Ishikawa (cell line): ENCODE results near the gene NUP107.
A peak's percentile ranks its signal among the peaks of the same experiment; 100 is the strongest.

Experiments
- CEBPB ChIP-seq: IDR thresholded peaks from 2 replicates; pipeline ENCODE4 v1.6.1; 2012
- CREB1 ChIP-seq: IDR thresholded peaks from 2 replicates; pipeline ENCODE4 v1.6.1; 2012; ENCODE audit warnings: low read depth
- EGR1 ChIP-seq: IDR thresholded peaks from 2 replicates; pipeline ENCODE4 v1.6.1; 2012
- EP300 ChIP-seq: IDR thresholded peaks from 2 replicates; pipeline ENCODE4 v1.6.1; 2012; ENCODE audit warnings: borderline replicate concordance
- FOXM1 ChIP-seq: IDR thresholded peaks from 2 replicates; pipeline ENCODE4 v1.6.1; 2012; ENCODE audit warnings: low read depth, borderline replicate concordance
- NFIC ChIP-seq: IDR thresholded peaks from 2 replicates; pipeline ENCODE4 v1.6.1; 2012
- RAD21 ChIP-seq: IDR thresholded peaks from 2 replicates; pipeline ENCODE4 v1.6.1; 2012; ENCODE audit warnings: low read depth
- TAF1 ChIP-seq: IDR thresholded peaks from 2 replicates; pipeline ENCODE4 v1.6.1; 2012; ENCODE audit warnings: low read depth, mild to moderate bottlenecking
- TCF12 ChIP-seq: IDR thresholded peaks from 2 replicates; pipeline ENCODE4 v1.6.1; 2012; ENCODE audit warnings: low read depth
- TEAD4 ChIP-seq: IDR thresholded peaks from 2 replicates; pipeline ENCODE4 v1.6.1; 2012
- YY1 ChIP-seq: IDR thresholded peaks from 2 replicates; pipeline ENCODE4 v1.6.1; 2012; ENCODE audit warnings: low read depth
- ZBTB7A ChIP-seq: IDR thresholded peaks from 2 replicates; pipeline ENCODE4 v1.6.1; 2012; ENCODE audit warnings: low read depth
- TF ChIP-seq, protein P1 (sequence below): IDR thresholded peaks from 2 replicates; pipeline ENCODE4 v1.6.1; 2012; ENCODE audit warnings: low read depth, mild to moderate bottlenecking
- TF ChIP-seq, protein P2 (sequence below): IDR thresholded peaks from 2 replicates; pipeline ENCODE4 v1.6.1; 2012
- TF ChIP-seq, protein P3 (sequence below): IDR thresholded peaks from 2 replicates; pipeline ENCODE4 v1.6.1; 2012

NUP107 gene

DNA sequence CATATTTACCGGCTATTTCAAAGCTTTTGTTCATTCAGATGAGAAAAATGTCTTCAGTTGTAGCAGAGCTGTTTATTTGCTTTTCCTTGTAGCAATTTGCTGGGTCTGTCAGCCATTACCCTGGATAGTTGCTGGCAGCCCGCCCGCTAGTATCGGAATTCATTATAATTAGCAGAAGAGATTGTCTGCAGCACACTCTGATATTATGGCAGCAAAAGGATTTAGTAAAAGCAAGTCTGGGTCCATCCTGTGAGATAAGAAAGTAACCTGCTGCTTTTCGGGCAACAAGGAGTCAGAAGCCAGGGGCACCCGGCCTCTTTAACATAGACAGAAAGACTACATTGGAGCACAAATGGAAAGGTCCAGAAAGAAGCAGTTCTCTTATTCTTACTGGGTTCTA is 53.1 kb downstream of the NUP107 start:
- no peak for TF ChIP-seq TAF1
- TF ChIP-seq NFIC: no peak
- no peak for TF ChIP-seq YY1
- TF ChIP-seq TCF12: no peak
- TF ChIP-seq ZBTB7A: no peak
- TF ChIP-seq EGR1: no peak
- TF ChIP-seq, protein P1, sequence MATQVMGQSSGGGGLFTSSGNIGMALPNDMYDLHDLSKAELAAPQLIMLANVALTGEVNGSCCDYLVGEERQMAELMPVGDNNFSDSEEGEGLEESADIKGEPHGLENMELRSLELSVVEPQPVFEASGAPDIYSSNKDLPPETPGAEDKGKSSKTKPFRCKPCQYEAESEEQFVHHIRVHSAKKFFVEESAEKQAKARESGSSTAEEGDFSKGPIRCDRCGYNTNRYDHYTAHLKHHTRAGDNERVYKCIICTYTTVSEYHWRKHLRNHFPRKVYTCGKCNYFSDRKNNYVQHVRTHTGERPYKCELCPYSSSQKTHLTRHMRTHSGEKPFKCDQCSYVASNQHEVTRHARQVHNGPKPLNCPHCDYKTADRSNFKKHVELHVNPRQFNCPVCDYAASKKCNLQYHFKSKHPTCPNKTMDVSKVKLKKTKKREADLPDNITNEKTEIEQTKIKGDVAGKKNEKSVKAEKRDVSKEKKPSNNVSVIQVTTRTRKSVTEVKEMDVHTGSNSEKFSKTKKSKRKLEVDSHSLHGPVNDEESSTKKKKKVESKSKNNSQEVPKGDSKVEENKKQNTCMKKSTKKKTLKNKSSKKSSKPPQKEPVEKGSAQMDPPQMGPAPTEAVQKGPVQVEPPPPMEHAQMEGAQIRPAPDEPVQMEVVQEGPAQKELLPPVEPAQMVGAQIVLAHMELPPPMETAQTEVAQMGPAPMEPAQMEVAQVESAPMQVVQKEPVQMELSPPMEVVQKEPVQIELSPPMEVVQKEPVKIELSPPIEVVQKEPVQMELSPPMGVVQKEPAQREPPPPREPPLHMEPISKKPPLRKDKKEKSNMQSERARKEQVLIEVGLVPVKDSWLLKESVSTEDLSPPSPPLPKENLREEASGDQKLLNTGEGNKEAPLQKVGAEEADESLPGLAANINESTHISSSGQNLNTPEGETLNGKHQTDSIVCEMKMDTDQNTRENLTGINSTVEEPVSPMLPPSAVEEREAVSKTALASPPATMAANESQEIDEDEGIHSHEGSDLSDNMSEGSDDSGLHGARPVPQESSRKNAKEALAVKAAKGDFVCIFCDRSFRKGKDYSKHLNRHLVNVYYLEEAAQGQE: no peak
- TF ChIP-seq FOXM1: no peak
- TF ChIP-seq TEAD4: no peak
- no peak for TF ChIP-seq CREB1
- TF ChIP-seq CEBPB: no peak
- TF ChIP-seq RAD21: no peak
- TF ChIP-seq EP300: no peak

DNA sequence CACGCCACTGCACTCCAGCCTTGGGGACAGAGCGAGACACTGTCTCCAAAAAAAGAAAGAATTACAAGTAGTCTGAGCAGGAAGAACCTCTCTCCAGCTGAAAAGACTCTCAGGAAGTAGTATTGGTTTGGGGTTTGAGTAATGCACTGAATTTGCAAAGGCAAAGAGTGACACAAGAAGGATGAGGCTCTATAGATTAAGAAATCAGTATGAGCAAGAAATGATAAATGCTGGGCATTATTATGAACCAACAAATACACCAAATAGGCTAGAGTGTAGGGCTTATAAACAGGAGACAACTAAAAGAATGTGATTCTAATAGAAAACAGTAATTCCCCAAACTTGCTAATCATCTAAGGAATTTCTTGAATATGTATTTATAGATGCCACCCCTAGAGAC is 56.6 kb downstream of the NUP107 start:
- no peak for TF ChIP-seq TAF1
- no peak for TF ChIP-seq ZBTB7A
- TF ChIP-seq NFIC: no peak
- TF ChIP-seq RAD21: no peak
- TF ChIP-seq FOXM1: no peak
- no peak for TF ChIP-seq CREB1
- no peak for TF ChIP-seq EGR1
- no peak for TF ChIP-seq YY1
- TF ChIP-seq TEAD4: no peak
- TF ChIP-seq, protein P2, sequence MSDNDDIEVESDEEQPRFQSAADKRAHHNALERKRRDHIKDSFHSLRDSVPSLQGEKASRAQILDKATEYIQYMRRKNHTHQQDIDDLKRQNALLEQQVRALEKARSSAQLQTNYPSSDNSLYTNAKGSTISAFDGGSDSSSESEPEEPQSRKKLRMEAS: no peak
- no peak for TF ChIP-seq CEBPB
- no peak for TF ChIP-seq EP300
- TF ChIP-seq TCF12: no peak
- TF ChIP-seq, protein P3, sequence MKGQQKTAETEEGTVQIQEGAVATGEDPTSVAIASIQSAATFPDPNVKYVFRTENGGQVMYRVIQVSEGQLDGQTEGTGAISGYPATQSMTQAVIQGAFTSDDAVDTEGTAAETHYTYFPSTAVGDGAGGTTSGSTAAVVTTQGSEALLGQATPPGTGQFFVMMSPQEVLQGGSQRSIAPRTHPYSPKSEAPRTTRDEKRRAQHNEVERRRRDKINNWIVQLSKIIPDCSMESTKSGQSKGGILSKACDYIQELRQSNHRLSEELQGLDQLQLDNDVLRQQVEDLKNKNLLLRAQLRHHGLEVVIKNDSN: no peak
- TF ChIP-seq, protein P1: no peak

DNA sequence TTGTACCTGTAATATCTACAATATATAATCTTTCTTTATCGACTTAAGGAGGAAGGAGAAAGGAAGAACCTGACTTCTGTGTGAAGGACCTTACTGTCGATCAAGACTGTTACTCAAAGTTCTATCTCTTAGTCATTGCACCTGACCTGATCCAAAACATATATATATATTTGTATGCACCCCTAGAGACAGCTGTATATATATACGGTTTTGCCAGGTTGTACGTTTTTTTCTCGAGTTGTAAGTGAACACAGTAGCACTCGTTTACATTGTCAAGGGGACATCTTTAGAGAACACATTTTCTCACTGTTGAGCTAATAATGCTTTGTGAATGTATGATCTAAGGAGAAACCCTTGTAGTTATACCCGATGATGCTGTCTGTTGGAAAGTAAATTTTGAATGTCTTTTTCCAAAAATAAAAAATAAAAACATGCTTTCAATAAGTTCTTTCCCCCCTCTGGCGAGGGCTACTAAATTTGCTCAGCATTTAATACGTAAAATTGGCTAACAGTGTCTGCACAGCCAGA is 58.7 kb downstream of the NUP107 start:
- TF ChIP-seq YY1 (no peak), EGR1 (no peak), NFIC (no peak), EP300 (no peak), ZBTB7A (no peak), TCF12 (no peak), FOXM1 (no peak), TAF1 (no peak), CEBPB (no peak)
- TF ChIP-seq, protein P3: no peak
- TF ChIP-seq, protein P1: no peak
- TF ChIP-seq, protein P2: no peak

DNA sequence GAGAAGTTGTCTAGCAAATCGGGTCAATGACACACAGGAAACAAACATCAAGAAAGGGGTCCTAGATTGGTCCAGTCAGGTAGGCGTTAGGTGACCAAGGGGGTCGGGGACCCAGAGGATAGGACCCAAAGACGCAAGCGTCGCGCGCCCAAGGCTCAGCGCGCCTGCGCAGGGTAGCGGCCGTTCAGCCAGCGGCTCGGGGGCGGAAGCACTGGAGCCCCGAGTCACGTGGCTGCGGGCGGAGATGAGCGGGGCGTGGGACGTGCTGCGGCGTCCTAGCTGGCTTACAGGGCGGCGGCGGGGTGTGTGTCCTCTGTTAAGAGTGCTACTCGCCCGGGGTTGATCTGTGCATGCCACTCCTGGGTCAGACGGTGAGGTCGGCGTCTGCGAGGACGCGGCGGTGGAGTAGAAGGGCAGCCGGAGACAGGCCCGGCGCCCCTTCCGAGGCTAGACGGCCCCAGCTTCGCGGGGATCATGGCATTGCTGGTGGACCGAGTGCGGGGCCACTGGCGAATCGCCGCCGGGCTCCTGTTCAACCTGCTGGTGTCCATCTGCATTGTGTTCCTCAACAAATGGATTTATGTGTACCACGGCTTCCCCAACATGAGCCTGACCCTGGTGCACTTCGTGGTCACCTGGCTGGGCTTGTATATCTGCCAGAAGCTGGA is 59.3 kb downstream of the NUP107 start, which contains the start of gene SLC35E3:
Gene SLC35E3 (plus strand): TSS at position 273 of the 668 bp plus-strand sequence. CDS start 202 bp downstream, at position 475.
- TF ChIP-seq, protein P3: peak; percentile 100
- TF ChIP-seq, protein P1: no peak
- TF ChIP-seq RAD21 (no peak), YY1 (peak; percentile 81), TAF1 (peak; percentile 90), CREB1 (peak; percentile 29; the same call in 1 of the 2 replicates), TEAD4 (no peak; the same call in 1 of the 2 replicates), EP300 (peak; percentile 61; the same call in 1 of the 2 replicates), TCF12 (peak; percentile 85), CEBPB (no peak), NFIC (no peak), FOXM1 (0 out of 2 replicates have a peak, but pooled peaks have one; percentile 36), EGR1 (peak; percentile 83), ZBTB7A (peak; percentile 85)
- TF ChIP-seq, protein P2: peak; percentile 94
